Fibroblast of mammary gland (primary cell): ENCODE data around the gene PRDM8.
A peak's percentile ranks its signal among the peaks of the same experiment; 100 is the strongest.

Source experiments
- DNase-seq: peaks from one replicate; pipeline ENCODE4 v3.0.0-alpha.2; 2010; ENCODE audit warnings: low read depth
- H3K4me3 ChIP-seq: 2 replicates; pipeline ENCODE4 v1.5.1; 2011; ENCODE audit warnings: low read depth, mild to moderate bottlenecking, low read length, moderate library complexity; ENCODE audit not compliant: control insufficient read depth
- CTCF ChIP-seq: conservative IDR thresholded peaks from 2 replicates; pipeline ENCODE4 v1.5.1; 2011; ENCODE audit warnings: low read depth, low read length, inconsistent platforms; ENCODE audit not compliant: control insufficient read depth, insufficient read depth

The PRDM8 gene

GRCh38 chr4:80192937-80193336 lies 4.4 kb upstream of the PRDM8 start:
- TF ChIP-seq CTCF, result no peak
- peak; percentile 92 for DNase-seq

GRCh38 chr4:80195441-80196140 lies 1.7 kb upstream of the PRDM8 start:
- H3K4me3 ChIP-seq, result no peak overlapping the region
- no peak for DNase-seq
- TF ChIP-seq CTCF, result no peak

More at GRCh38 chr4:80192937-80193336, 4.4 kb upstream of the PRDM8 start:
- no peak overlapping the region for H3K4me3 ChIP-seq

- H3K4me3 ChIP-seq, result no peak overlapping the region
- no peak for TF ChIP-seq CTCF
- DNase-seq, result no peak
Measured at GRCh38 chr4:80196259-80196921, 913 bp upstream of the PRDM8 start.

GRCh38 chr4:80197601-80198440 lies 518 bp downstream of the PRDM8 start:
- H3K4me3 ChIP-seq, result no peak overlapping the region
- no peak for DNase-seq
- no peak for TF ChIP-seq CTCF

GRCh38 chr4:80198441-80198837 lies 1.1 kb downstream of the PRDM8 start:
- no peak for DNase-seq
- no peak overlapping the region for H3K4me3 ChIP-seq
- TF ChIP-seq CTCF, result no peak

- no peak overlapping the region for H3K4me3 ChIP-seq
- DNase-seq, result no peak
- TF ChIP-seq CTCF, result no peak
Measured at GRCh38 chr4:80199004-80199560, 1.8 kb downstream of the PRDM8 start.
